ENCODE measurements around the gene BIN2. TPM values are rescaled to one million over a fixed set of nuclear protein-coding genes. Genes with fewer than 3 reads are reported as not detected.
A peak's percentile ranks its signal among the peaks of the same experiment; 100 is the strongest.

BIN2 gene
- total and polyA plus RNA-seq, 9 of the 15 experiments (the other 6 are each of a cell fraction or from before 2014, with no cell fraction given) = 0.04 to 0.39 (median 0.25) TPM; not detected in 1

GRCh38 chr12:51262758-51263177 lies 61.2 kb downstream of the BIN2 start (continued):
- TF ChIP-seq CREB3 (tag; conservative IDR thresholded peaks at IDR 0.05; ENCODE audit: low read depth) (0 out of 2 replicates have a peak, but pooled peaks have one; percentile 25), SMARCC2 (IDR thresholded peaks at IDR 0.05; ENCODE audit: low read depth) (0 out of 2 replicates have a peak, but pooled peaks have one; percentile 27), NR2C2 (CRISPR knock-in tag; IDR thresholded peaks at IDR 0.05) (no peak), NR2C2 (tag; IDR thresholded peaks at IDR 0.05) (no peak), JUND (IDR thresholded peaks at IDR 0.05; ENCODE audit: borderline replicate concordance, low read depth, low read length) (peak; percentile 24; the same call in 1 of the 2 replicates), JUND (tag; IDR thresholded peaks at IDR 0.05; ENCODE audit: borderline replicate concordance, low read depth, low read length) (no peak), ESRRA (IDR thresholded peaks at IDR 0.05; ENCODE audit: borderline replicate concordance, low read depth) (peak; percentile 59; the same call in 1 of the 2 replicates), VEZF1 (CRISPR knock-in tag; IDR thresholded peaks at IDR 0.05) (peak; percentile 30; the same call in 1 of the 2 replicates), GATAD2A (IDR thresholded peaks at IDR 0.05) (0 out of 2 replicates have a peak, but pooled peaks have one; percentile 22), TFAM (CRISPR knock-in tag; conservative IDR thresholded peaks at IDR 0.05) (no peak), HINFP (tag; conservative IDR thresholded peaks at IDR 0.05; ENCODE audit: low read depth) (no peak), DEAF1 (CRISPR knock-in tag; IDR thresholded peaks at IDR 0.05) (0 out of 2 replicates have a peak, but pooled peaks have one; percentile 34), NBN (IDR thresholded peaks at IDR 0.05; ENCODE audit: low read depth) (no peak), RAD21 (CRISPR knock-in tag; conservative IDR thresholded peaks at IDR 0.05 in 1 of 2, IDR thresholded peaks at IDR 0.05 in 1 of 2) (peak; percentile 43 to 50), SMARCE1 (IDR thresholded peaks at IDR 0.05) (0 out of 2 replicates have a peak, but pooled peaks have one; percentile 29), ZNF253 (CRISPR knock-in tag; conservative IDR thresholded peaks at IDR 0.05) (no peak), ARID1B (IDR thresholded peaks at IDR 0.05) (peak; percentile 38; the same call in 1 of the 2 replicates)

Data from K562 (cell line).